ENCODE data around the gene KNTC1.
"Not testable (repeated sequence)": the region's sequence is repeated elsewhere in the genome, so short reads cannot be mapped to it uniquely, and the experiment has no call there.

The KNTC1 gene

GRCh38 chr12:122563361-122563760 is 36.3 kb downstream of the KNTC1 start:
- DNase-seq (ENCODE audit: low spot score), result no peak

- not testable (repeated sequence) for DNase-seq (ENCODE audit: low spot score)
Measured at GRCh38 chr12:122566816-122567215, 39.8 kb downstream of the KNTC1 start.

GRCh38 chr12:122569288-122569687 is 42.2 kb downstream of the KNTC1 start:
- no peak for DNase-seq (ENCODE audit: low spot score)

GRCh38 chr12:122570006-122570405 is 43.0 kb downstream of the KNTC1 start:
- DNase-seq (ENCODE audit: low spot score), result not testable (repeated sequence)

- no peak for DNase-seq (ENCODE audit: low spot score)
Measured at GRCh38 chr12:122571821-122572220, 44.8 kb downstream of the KNTC1 start.

- DNase-seq (ENCODE audit: low spot score), result not testable (repeated sequence)
Measured at GRCh38 chr12:122583294-122583693, 56.2 kb downstream of the KNTC1 start.

GRCh38 chr12:122584177-122584863 is 57.3 kb downstream of the KNTC1 start:
- DNase-seq (ENCODE audit: low spot score), result no peak

- DNase-seq (ENCODE audit: low spot score), result no peak
Measured at GRCh38 chr12:122590990-122591389, 63.9 kb downstream of the KNTC1 start.

GRCh38 chr12:122591966-122592365 is 64.9 kb downstream of the KNTC1 start:
- DNase-seq (ENCODE audit: low spot score), result not testable (repeated sequence)

GRCh38 chr12:122592543-122592942 is 65.5 kb downstream of the KNTC1 start:
- DNase-seq (ENCODE audit: low spot score), result not testable (repeated sequence)

GRCh38 chr12:122593910-122594309 is 66.9 kb downstream of the KNTC1 start:
- no peak for DNase-seq (ENCODE audit: low spot score)

- no peak for DNase-seq (ENCODE audit: low spot score)
Measured at GRCh38 chr12:122596838-122597237, 69.8 kb downstream of the KNTC1 start.

GRCh38 chr12:122602456-122602855 is 75.4 kb downstream of the KNTC1 start:
- no peak for DNase-seq (ENCODE audit: low spot score)

- no peak for DNase-seq (ENCODE audit: low spot score)
Measured at GRCh38 chr12:122604993-122605392, 77.9 kb downstream of the KNTC1 start.

GRCh38 chr12:122609732-122610131 is 82.7 kb downstream of the KNTC1 start:
- DNase-seq (ENCODE audit: low spot score), result no peak

- DNase-seq (ENCODE audit: low spot score), result no peak
Measured at GRCh38 chr12:122610207-122610606, 83.2 kb downstream of the KNTC1 start.

GRCh38 chr12:122610911-122611310 is 83.9 kb downstream of the KNTC1 start:
- DNase-seq (ENCODE audit: low spot score), result no peak

GRCh38 chr12:122614839-122615238 is 87.8 kb downstream of the KNTC1 start:
- DNase-seq (ENCODE audit: low spot score), result peak; percentile 20

GRCh38 chr12:122615780-122616179 is 88.7 kb downstream of the KNTC1 start:
- no peak for DNase-seq (ENCODE audit: low spot score)

GRCh38 chr12:122635471-122635870 is 108.4 kb downstream of the KNTC1 start:
- DNase-seq (ENCODE audit: low spot score), result no peak

GRCh38 chr12:122643207-122643805 is 116.3 kb downstream of the KNTC1 start:
- no peak for DNase-seq (ENCODE audit: low spot score)

GRCh38 chr12:122646517-122647217 is 119.6 kb downstream of the KNTC1 start:
- peak; percentile 78 for DNase-seq (ENCODE audit: low spot score)

- no peak for DNase-seq (ENCODE audit: low spot score)
Measured at GRCh38 chr12:122651520-122652224, 124.6 kb downstream of the KNTC1 start.
